Mesothelial cell of epicardium (in vitro differentiated cells): Measurements from ENCODE around the gene TOPORS. TPM values are rescaled to one million over a fixed set of nuclear protein-coding genes. Genes with fewer than 3 reads are reported as not detected.

ENCODE experiments used
- DNase-seq, 2 experiments: peaks; one replicate each; pipeline ENCODE4 v3.0.0; 2021; ENCODE audit warnings: low spot score in 2 of 2; ENCODE audit not compliant: unreplicated experiment in 2 of 2
- H3K27ac Mint-ChIP-seq: 2 replicates; pipeline ENCODE4 v1.8.0; 2021; ENCODE audit warnings: mixed read lengths
- H3K27me3 Mint-ChIP-seq: 2 replicates; pipeline ENCODE4 v1.8.0; 2021; ENCODE audit warnings: low read depth, mixed read lengths
- H3K36me3 Mint-ChIP-seq: 2 replicates; pipeline ENCODE4 v1.8.0; 2021; ENCODE audit warnings: mixed read lengths
- H3K4me1 Mint-ChIP-seq: 2 replicates; pipeline ENCODE4 v1.8.0; 2021; ENCODE audit warnings: mixed read lengths
- H3K4me3 Mint-ChIP-seq: 2 replicates; pipeline ENCODE4 v1.8.0; 2021; ENCODE audit warnings: mild to moderate bottlenecking, moderate library complexity, mixed read lengths
- H3K9me3 Mint-ChIP-seq: 2 replicates; pipeline ENCODE4 v1.8.0; 2021; ENCODE audit warnings: mixed read lengths
- CTCF ChIP-seq: fragments of 200-600 bp; sonication (generic); IDR thresholded peaks from one replicate; pipeline ENCODE4 v1.5.0; 2021; ENCODE audit warnings: antibody characterized with exemption; ENCODE audit not compliant: unreplicated experiment
- total RNA-seq: library from RNA; stranded (reverse); gene quantifications from 3 replicates; pipeline ENCODE4 v1.2.1, GENCODE V29; 2021

The TOPORS gene
- total RNA-seq, 1 donor from 2014 or later, result 22.8 TPM

DNA sequence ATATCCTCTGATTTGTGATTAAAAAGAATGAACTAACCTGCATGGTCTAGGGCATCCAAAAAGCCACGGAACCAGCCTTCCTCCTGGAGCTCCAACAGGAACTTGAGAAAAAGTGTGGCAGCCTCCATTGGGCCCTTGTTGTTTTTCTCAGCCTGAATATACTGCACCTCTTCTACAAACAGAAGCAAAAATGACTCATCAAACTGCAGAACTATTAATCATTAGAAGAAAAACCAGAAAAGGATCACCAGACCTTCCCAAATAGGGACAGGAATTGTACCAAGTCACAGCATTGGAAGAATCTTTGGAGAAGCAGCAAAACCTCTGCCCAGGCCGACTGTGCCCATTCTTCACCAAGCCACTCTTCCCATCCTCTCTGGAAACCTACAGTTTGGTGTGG lies 51.6 kb downstream of the TOPORS start:
- no peak for DNase-seq
- H3K27ac Mint-ChIP-seq, result no peak overlapping the region

GRCh38 chr9:32497921-32498320 lies 54.5 kb downstream of the TOPORS start:
- Mint-ChIP-seq H3K27me3 (no peaks in the 10 kb centered on the region), H3K27ac (no peak overlapping the region), H3K36me3 (peaks cover 53% of the 10 kb centered on the region), H3K9me3 (peaks cover 13% of the 10 kb centered on the region), H3K4me3 (no peak overlapping the region), H3K4me1 (no peaks in the 10 kb centered on the region)
- no peak for TF ChIP-seq CTCF
- no peak for DNase-seq

More for the DNA sequence above, 51.6 kb downstream of the TOPORS start:
- Mint-ChIP-seq H3K9me3 (peaks cover 13% of the 10 kb centered on the region), H3K36me3 (peaks cover 47% of the 10 kb centered on the region), H3K27me3 (no peaks in the 10 kb centered on the region), H3K4me3 (no peak overlapping the region), H3K4me1 (no peaks in the 10 kb centered on the region)
- no peak for TF ChIP-seq CTCF

- Mint-ChIP-seq H3K27ac (no peak overlapping the region), H3K9me3 (no peaks in the 10 kb centered on the region), H3K36me3 (peaks cover 37% of the 10 kb centered on the region), H3K4me3 (no peak overlapping the region), H3K27me3 (no peaks in the 10 kb centered on the region), H3K4me1 (no peaks in the 10 kb centered on the region)
- TF ChIP-seq CTCF, result no peak
- DNase-seq, result no peak
These were observed 61.8 kb downstream of the TOPORS start for GRCh38 chr9:32490601-32491000.

Other genes with a start within 250 kb of the TOPORS start
- 23.9 to 24.6 TPM (median 24.0 TPM) in 3 replicates for gene ACO1, start 167.9 kb downstream of the TOPORS start, total RNA-seq
- gene RIGI, start 26.4 kb downstream of the TOPORS start, total RNA-seq, result 16.4 to 19.1 TPM (median 16.6 TPM) in 3 replicates
- gene SMIM27, start 259 bp downstream of the TOPORS start, total RNA-seq, result 8.3 to 11.1 TPM (median 9.5 TPM) in 3 replicates
- 36.7 to 38.4 TPM (median 36.9 TPM) in 3 replicates for gene NDUFB6, start 20.6 kb upstream of the TOPORS start, total RNA-seq
- 0.05 TPM in 1 of 3 replicates, not detected in the others for gene TAF1L, start 83.1 kb upstream of the TOPORS start, total RNA-seq
- 0.07 TPM in 1 of 3 replicates, not detected in the others for gene TMEM215, start 231.0 kb upstream of the TOPORS start, total RNA-seq